ENCODE measurements around the gene TMED8. TPM values are rescaled to one million over a fixed set of nuclear protein-coding genes. Genes with fewer than 3 reads are reported as not detected.

TMED8 gene
- total RNA-seq, 1 experiment from 2014 or later, result 10.4 TPM

GRCh38 chr14:77303417-77304156, 73.3 kb downstream of the TMED8 start:
- no peaks in the 10 kb centered on the region for H3K27me3 Mint-ChIP-seq (ENCODE audit: unreplicated experiment)
- H3K36me3 Mint-ChIP-seq (ENCODE audit: insufficient read depth, unreplicated experiment), result peaks cover 6% of the 10 kb centered on the region
- H3K27ac Mint-ChIP-seq (ENCODE audit: unreplicated experiment), result peak overlapping the region; percentile 94
- CTCF ChIA-PET, result interaction anchor here (0.7 to 5.2 kb wide), 8 partner anchors 12 to 205 kb away, joined by 3 to 94 read pairs (median 4); partner anchors contain the start of genes GSTZ1, POMT2, SAMD15 and TMED8
- peak; percentile 62 for DNase-seq
- no TSS peak for BruUV-seq (replicated peaks)
- intact Hi-C loops (cut with micrococcal nuclease; ENCODE audit: unreplicated experiment), result loop anchor here (1.0 to 5.0 kb wide), 3 partner anchors 13 to 249 kb away; no protein-coding TSS in a partner anchor
- H3K4me1 Mint-ChIP-seq (ENCODE audit: low read depth, unreplicated experiment), result peaks cover 36% of the 10 kb centered on the region
- TF ChIP-seq CTCF (IDR thresholded peaks at IDR 0.05; ENCODE audit: unreplicated experiment), result no peak
- peak overlapping the region; percentile 57 for H3K4me3 Mint-ChIP-seq (ENCODE audit: low read depth, unreplicated experiment)
- H3K9me3 Mint-ChIP-seq (ENCODE audit: low read depth, unreplicated experiment), result no peaks in the 10 kb centered on the region

- Mint-ChIP-seq H3K27me3 (ENCODE audit: unreplicated experiment) (no peaks in the 10 kb centered on the region), H3K4me3 (ENCODE audit: low read depth, unreplicated experiment) (no peak overlapping the region), H3K27ac (ENCODE audit: unreplicated experiment) (peak overlapping the region; percentile 94), H3K36me3 (ENCODE audit: insufficient read depth, unreplicated experiment) (peaks cover 6% of the 10 kb centered on the region), H3K4me1 (ENCODE audit: low read depth, unreplicated experiment) (peaks cover 36% of the 10 kb centered on the region), H3K9me3 (ENCODE audit: low read depth, unreplicated experiment) (no peaks in the 10 kb centered on the region)
- DNase-seq, result peak; percentile 31
- CTCF ChIA-PET, result interaction anchor here (1.0 to 5.2 kb wide), 2 partner anchors 12 to 152 kb away, joined by 4 to 94 read pairs; no protein-coding TSS in a partner anchor
- intact Hi-C loops (cut with micrococcal nuclease; ENCODE audit: unreplicated experiment), result loop anchor here (1.0 to 5.0 kb wide), 3 partner anchors 13 to 249 kb away; no protein-coding TSS in a partner anchor
- TF ChIP-seq CTCF (IDR thresholded peaks at IDR 0.05; ENCODE audit: unreplicated experiment), result no peak
- no TSS peak for BruUV-seq (replicated peaks)
Observed at GRCh38 chr14:77302926-77303325, 74.0 kb downstream of the TMED8 start.

GRCh38 chr14:77301103-77301502, 75.8 kb downstream of the TMED8 start:
- CTCF ChIA-PET, result interaction anchor here (0.9 to 5.2 kb wide), 5 partner anchors 10 to 119 kb away, joined by 3 to 94 read pairs (median 4); partner anchors contain the start of genes GSTZ1, POMT2 and TMEM63C
- intact Hi-C loops (cut with micrococcal nuclease; ENCODE audit: unreplicated experiment), result loop anchor here (5.0 kb wide), 1 partner anchor 251 kb away; no protein-coding TSS in a partner anchor
- H3K4me1 Mint-ChIP-seq (ENCODE audit: low read depth, unreplicated experiment), result peaks cover 25% of the 10 kb centered on the region
- no peak overlapping the region for H3K4me3 Mint-ChIP-seq (ENCODE audit: low read depth, unreplicated experiment)
- no peaks in the 10 kb centered on the region for H3K27me3 Mint-ChIP-seq (ENCODE audit: unreplicated experiment)
- peak; percentile 86 for TF ChIP-seq CTCF (IDR thresholded peaks at IDR 0.05; ENCODE audit: unreplicated experiment)
- DNase-seq, result peak; percentile 80
- no TSS peak for BruUV-seq (replicated peaks)
- no peak overlapping the region for H3K27ac Mint-ChIP-seq (ENCODE audit: unreplicated experiment)
- H3K36me3 Mint-ChIP-seq (ENCODE audit: insufficient read depth, unreplicated experiment), result peaks cover 6% of the 10 kb centered on the region
- H3K9me3 Mint-ChIP-seq (ENCODE audit: low read depth, unreplicated experiment), result no peaks in the 10 kb centered on the region

- no peak for DNase-seq
- no peak overlapping the region for H3K27ac Mint-ChIP-seq (ENCODE audit: unreplicated experiment)
- no peak for TF ChIP-seq CTCF (IDR thresholded peaks at IDR 0.05; ENCODE audit: unreplicated experiment)
- BruUV-seq (replicated peaks), result no TSS peak
- peaks cover 6% of the 10 kb centered on the region for H3K36me3 Mint-ChIP-seq (ENCODE audit: insufficient read depth, unreplicated experiment)
- CTCF ChIA-PET, result interaction anchor here (5.2 kb wide), 1 partner anchor 16 kb away, joined by 94 read pairs; no protein-coding TSS in a partner anchor
- no peak overlapping the region for H3K4me3 Mint-ChIP-seq (ENCODE audit: low read depth, unreplicated experiment)
- H3K4me1 Mint-ChIP-seq (ENCODE audit: low read depth, unreplicated experiment), result peaks cover 20% of the 10 kb centered on the region
- H3K9me3 Mint-ChIP-seq (ENCODE audit: low read depth, unreplicated experiment), result no peaks in the 10 kb centered on the region
- H3K27me3 Mint-ChIP-seq (ENCODE audit: unreplicated experiment), result no peaks in the 10 kb centered on the region
- intact Hi-C loops (cut with micrococcal nuclease; ENCODE audit: unreplicated experiment), result loop anchor here (5.0 kb wide), 1 partner anchor 253 kb away; no protein-coding TSS in a partner anchor
Observed at GRCh38 chr14:77299771-77300170, 77.1 kb downstream of the TMED8 start.
